Skeletal muscle tissue (tissue), 4 donors: Measurements from ENCODE around the gene INPP5A. TPM values are rescaled to one million over a fixed set of nuclear protein-coding genes. Genes with fewer than 3 reads are reported as not detected.

ENCODE experiments used
- H3K27ac ChIP-seq: one replicate; pipeline ENCODE4 v1.7.0; 2013; ENCODE audit warnings: mild to moderate bottlenecking, low read depth, low read length, inconsistent platforms
- H3K27me3 ChIP-seq, 3 donors: one replicate each; pipeline ENCODE4 v1.7.0; 2013; ENCODE audit warnings: low read length in 3 of 3; ENCODE audit not compliant: control insufficient read depth in 3 of 3, insufficient read depth in 3 of 3
- H3K36me3 ChIP-seq, 3 donors: one replicate each; pipeline ENCODE4 v1.7.0; 2013; ENCODE audit warnings: low read length in 3 of 3; ENCODE audit not compliant: control insufficient read depth in 3 of 3, insufficient read depth in 3 of 3
- H3K4me1 ChIP-seq, 3 donors: one replicate each; pipeline ENCODE4 v1.7.0; 2013; ENCODE audit warnings: low read length in 3 of 3, mild to moderate bottlenecking in 3 of 3; ENCODE audit not compliant: control insufficient read depth in 3 of 3, insufficient read depth in 3 of 3
- H3K4me3 ChIP-seq, 3 donors: one replicate each; pipeline ENCODE4 v1.7.0; 2013; ENCODE audit warnings: low read length in 3 of 3
- H3K9ac ChIP-seq, 3 donors: one replicate each; pipeline ENCODE4 v1.7.0; 2013; ENCODE audit warnings: low read length in 3 of 3, mild to moderate bottlenecking in 3 of 3, moderate library complexity in 2 of 3, low read depth in 1 of 3
- H3K9me3 ChIP-seq, 3 donors: one replicate each; pipeline ENCODE4 v1.7.0; 2013; ENCODE audit warnings: low read length in 3 of 3; ENCODE audit not compliant: control insufficient read depth in 3 of 3
- total RNA-seq: library from RNA; depleted of rRNA; stranded (reverse); fragments of >200 nt; gene quantifications from one replicate; pipeline ENCODE4 v1.2.3, GENCODE V29; 2014
- donor health status: Osteomylitis.

INPP5A gene
- total RNA-seq, 1 donor from 2014 or later: 50.6 TPM

DNA sequence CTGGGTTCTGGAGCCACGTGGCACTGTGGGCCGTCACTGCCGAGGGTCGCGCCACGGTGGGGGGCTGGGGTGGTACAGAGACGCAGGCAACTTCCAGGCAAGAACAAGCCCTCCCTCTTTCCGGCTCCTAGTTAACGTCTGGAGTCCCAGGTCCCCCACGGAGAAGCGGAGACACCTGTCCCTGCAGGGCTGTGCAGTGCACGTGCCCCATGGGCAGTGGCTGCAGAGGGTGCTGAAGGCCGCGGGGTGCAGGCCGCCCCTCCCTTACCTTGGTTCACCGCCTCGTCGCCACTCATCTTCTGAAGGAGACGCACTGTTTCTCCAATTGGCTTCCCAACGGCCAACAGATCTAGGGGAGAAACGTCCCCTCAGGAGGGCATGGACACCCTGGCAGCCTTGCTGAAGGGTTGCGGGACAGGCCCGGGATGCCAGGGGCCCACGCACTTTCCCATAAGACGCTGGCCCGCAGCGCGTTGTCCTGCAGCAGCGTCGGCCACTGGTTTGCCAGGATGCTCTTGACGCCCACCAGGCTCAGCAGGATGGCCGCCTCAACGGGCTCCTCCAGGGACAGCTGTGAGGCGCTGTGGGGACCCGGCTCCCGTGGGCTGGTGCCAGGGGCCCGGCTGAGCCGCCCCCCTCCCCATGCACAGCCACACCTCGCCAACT lies 272.7 kb downstream of the INPP5A start:
- Histone ChIP-seq H3K4me1 (no peaks in the 10 kb centered on the region), H3K9ac (no peak overlapping the region), H3K9me3 (no peaks in the 10 kb centered on the region), H3K4me3 (no peak overlapping the region), H3K27ac (no peak overlapping the region), H3K27me3 (peaks cover 0 to 30% (median 2%) of the 10 kb centered on the region in 3 donors), H3K36me3 (no peaks in the 10 kb centered on the region)

DNA sequence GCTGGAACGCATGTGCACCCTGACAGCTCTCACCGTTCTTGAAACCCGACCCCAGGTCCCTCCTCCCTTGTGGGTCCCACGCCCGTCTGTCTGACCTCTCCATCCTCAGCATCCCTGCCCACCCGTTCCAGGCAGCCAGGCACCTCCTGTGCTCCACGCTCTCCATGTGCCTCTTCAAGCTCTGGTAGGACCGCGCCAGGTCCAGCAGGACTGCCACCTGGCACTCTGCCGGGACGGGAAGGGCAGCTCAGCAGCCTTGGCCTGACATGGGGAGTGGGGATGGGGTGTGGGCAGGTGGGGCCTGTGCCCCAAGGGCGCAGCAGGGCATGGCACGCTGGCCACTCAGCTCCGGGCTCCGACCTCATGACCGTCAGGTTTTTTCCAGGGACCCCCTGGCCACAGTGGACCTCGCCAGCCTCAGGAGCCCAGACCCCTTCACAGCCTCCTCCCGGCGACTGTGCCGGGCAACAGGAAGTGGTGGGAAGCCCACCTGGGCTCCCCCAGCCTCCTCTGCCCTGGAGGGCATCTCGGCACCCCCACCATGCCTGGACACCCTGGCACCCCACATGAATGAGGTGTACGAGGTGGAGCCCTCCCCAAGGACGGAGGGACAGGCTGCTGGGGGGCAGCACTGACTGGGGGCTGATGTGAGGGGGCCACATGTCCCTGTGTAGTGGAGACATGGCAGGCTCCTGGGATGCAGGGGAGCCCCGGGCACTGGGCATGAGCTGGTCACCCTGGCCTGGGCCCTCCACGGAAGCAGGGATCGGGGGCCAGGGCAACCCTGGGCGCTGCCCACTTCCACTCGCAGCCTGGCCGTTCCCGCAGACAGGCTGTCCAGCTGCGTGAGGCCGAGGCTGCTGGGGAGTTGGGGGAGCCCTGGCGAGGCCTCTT lies 273.5 kb downstream of the INPP5A start:
- H3K4me3 ChIP-seq: no peak overlapping the region
- no peaks in the 10 kb centered on the region for H3K9me3 ChIP-seq
- H3K9ac ChIP-seq: no peak overlapping the region
- H3K4me1 ChIP-seq: no peaks in the 10 kb centered on the region
- H3K27ac ChIP-seq: no peak overlapping the region
- H3K36me3 ChIP-seq: no peaks in the 10 kb centered on the region
- peaks cover 0 to 27% (median 2%) of the 10 kb centered on the region in 3 donors for H3K27me3 ChIP-seq

DNA sequence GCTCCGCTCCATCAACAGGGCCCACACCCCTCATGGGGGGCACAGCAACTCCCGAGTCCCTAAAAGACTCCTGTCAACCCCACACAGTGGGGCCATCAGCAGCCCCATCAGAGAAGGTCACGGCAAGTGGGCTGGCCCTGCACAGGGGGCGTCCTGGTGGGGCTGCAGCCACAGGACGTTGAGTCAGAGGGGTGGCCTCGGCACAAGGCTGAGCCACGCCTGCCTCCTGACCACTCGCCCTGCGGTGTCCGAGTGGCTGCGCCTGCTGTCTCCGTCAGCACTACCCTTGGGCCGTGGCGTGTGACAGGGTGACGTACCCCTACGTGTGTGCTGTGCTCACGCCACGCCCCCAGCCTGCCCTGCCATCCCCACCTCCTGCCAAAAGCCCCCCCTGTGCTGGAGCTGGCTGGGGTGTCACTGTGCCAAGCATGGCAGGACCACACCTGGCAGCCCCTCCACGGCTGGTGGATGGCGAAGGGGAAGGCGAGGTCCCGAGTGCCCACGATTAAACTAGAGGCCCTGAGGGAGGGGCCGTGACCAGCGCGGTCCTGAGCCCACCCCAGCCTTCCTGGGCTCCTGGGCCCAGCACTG lies 274.4 kb downstream of the INPP5A start:
- no peak overlapping the region for H3K4me3 ChIP-seq
- H3K9me3 ChIP-seq: no peaks in the 10 kb centered on the region
- H3K36me3 ChIP-seq: no peaks in the 10 kb centered on the region
- H3K4me1 ChIP-seq: no peaks in the 10 kb centered on the region
- no peak overlapping the region for H3K9ac ChIP-seq
- peaks cover 0 to 24% (median 2%) of the 10 kb centered on the region in 3 donors for H3K27me3 ChIP-seq
- H3K27ac ChIP-seq: no peak overlapping the region

DNA sequence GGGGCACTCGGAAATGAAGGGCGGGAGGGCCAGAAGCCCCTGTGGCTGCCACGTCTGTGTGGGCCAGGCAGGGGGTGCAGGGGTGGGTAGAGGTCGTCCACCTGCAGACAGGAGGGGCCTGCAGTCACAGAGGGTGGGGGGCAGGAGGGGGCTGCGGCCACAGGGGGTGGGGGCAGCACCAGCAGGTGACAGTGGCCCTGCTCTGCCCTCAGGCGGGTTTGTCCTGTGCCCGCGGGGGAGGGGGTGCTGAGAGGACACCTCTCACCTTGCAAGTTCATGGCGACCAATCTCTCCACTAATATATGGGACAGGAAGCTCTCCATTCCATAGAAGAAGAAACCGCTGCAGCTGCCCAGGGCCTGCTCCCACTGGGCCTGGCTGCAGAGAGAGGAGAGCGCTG lies 274.9 kb downstream of the INPP5A start:
- Histone ChIP-seq H3K4me1 (no peaks in the 10 kb centered on the region), H3K27ac (no peak overlapping the region), H3K4me3 (no peak overlapping the region), H3K27me3 (peaks cover 0 to 25% (median 2%) of the 10 kb centered on the region in 3 donors), H3K36me3 (peaks cover 0 to under 1% (median 0%) of the 10 kb centered on the region in 3 donors), H3K9ac (no peak overlapping the region), H3K9me3 (no peaks in the 10 kb centered on the region)

DNA sequence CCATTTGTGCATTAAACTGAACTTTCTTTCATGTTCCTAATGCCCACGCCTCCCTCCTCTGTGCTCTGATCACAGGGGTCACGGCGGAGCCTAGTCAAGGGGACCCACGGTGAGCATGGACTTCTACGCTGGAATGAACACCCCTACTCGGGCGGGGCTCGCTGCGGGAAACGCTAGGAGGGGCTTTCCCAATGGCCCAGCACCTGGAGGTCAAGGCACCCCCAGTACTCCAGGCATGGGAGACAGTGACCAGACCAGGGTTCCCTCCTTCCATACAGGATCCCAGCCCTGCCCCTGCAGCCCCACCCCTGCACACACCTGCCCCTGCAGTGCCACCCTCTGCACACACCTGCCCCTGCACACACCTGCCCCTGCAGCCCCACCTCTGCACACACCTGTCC lies 275.4 kb downstream of the INPP5A start:
- H3K4me1 ChIP-seq: no peaks in the 10 kb centered on the region
- no peaks in the 10 kb centered on the region for H3K9me3 ChIP-seq
- H3K4me3 ChIP-seq: no peak overlapping the region
- peaks cover 0 to 29% (median 2%) of the 10 kb centered on the region in 3 donors for H3K27me3 ChIP-seq
- H3K27ac ChIP-seq: no peak overlapping the region
- no peak overlapping the region for H3K9ac ChIP-seq
- H3K36me3 ChIP-seq: peaks cover 0 to 3% (median 0%) of the 10 kb centered on the region in 3 donors

DNA sequence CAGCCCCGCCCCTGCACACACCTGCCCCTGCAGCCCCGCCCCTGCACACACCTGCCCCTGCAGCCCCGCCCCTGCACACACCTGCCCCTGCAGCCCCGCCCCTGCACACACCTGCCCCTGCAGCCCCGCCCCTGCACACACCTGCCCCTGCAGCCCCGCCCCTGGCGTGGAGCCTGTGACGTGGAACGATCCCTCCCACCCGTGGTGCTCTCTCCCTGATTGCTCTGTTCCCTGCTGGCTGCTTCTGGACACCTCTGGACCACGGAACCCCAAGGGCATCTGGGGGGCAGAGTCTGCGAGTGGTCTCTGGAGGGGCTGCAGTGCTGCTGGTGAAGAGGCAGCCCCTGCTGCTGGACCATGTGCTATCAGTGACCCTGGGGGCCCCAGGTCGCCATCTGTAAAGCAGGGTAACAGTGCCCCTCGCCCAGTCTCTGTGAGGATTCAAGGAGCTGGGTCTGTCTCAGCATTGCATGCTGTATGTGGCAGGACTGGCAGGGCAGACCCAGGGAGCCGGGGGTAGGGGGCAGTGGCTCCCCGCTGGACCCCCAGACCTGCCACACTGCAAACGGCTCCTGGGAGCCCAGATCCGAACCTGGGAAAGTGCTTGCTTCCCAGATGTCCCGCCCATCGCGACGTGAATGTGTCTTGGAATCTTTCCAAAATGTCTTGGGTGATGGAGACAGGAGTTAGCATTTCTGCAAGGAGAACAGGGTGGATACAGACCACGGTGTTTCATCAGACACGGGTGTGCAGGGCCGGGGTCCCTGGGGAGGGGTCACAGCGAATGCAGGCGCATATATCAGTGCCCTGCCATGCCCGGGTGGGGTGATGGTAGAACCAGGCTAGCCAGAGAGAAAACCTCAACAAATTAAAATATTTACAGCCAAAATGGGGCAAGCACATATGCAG lies 276.2 kb downstream of the INPP5A start:
- no peak overlapping the region for H3K27ac ChIP-seq
- H3K9me3 ChIP-seq: no peaks in the 10 kb centered on the region
- no peak overlapping the region for H3K9ac ChIP-seq
- no peaks in the 10 kb centered on the region for H3K4me1 ChIP-seq
- H3K27me3 ChIP-seq: peaks cover 0 to 29% (median 2%) of the 10 kb centered on the region in 3 donors
- H3K36me3 ChIP-seq: peaks cover 0 to 3% (median 0%) of the 10 kb centered on the region in 3 donors
- no peak overlapping the region for H3K4me3 ChIP-seq

DNA sequence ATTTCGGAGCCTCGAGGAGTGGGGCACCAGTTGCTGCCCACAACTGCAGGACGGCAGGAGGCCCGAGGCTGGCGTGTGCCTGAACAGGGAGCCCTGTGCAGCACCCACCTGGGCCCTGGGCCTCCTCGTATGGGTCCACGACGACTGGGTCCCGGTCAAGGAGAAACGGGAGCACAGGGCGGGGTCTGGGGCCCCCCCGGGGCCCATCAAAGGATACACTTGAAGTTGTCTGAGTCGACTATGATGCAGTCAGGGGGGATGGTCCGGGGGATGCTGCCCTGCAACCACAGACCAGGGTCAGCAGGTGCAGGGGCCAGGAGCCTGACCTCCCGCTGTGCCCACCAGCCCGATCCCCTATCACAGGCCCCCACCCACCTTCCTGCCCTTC lies 276.9 kb downstream of the INPP5A start:
- H3K9me3 ChIP-seq: no peaks in the 10 kb centered on the region
- no peak overlapping the region for H3K9ac ChIP-seq
- no peaks in the 10 kb centered on the region for H3K4me1 ChIP-seq
- H3K27ac ChIP-seq: no peak overlapping the region
- H3K27me3 ChIP-seq: peaks cover 0 to 28% (median 2%) of the 10 kb centered on the region in 3 donors
- no peak overlapping the region for H3K4me3 ChIP-seq
- H3K36me3 ChIP-seq: peaks cover 0 to 3% (median 0%) of the 10 kb centered on the region in 3 donors

DNA sequence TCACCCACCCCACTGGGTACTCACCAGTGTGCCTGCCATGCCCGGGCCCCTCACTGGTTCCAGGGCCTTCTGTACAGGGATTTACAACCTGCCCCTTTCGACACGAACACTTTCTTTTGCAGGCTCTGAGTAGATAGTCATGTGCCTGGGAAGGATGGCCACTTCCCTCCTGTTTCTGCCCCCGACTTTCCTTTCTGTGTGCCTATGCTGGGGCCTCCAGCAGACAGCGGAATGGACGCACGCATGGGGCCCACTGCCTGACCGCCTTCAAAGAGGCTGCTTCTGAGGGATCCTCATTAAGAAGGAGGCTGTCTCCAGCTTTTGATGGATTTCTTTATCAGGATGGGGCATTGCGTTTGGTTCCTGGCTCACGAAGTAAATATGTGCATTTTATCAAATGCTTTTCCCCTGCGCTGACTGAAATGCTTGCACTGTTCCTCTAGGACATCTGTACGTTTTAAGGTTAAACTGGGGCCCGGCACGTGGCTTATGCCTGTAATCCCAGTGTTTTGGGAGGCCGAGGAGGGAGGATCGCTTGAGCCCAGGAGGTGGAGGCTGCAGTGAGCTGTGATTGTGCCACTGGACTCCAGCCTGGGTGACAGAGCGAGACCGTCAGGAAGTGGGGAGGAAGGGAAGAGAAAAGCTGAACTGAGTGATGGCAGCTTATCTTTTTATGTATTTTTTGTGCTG lies 277.7 kb downstream of the INPP5A start:
- Histone ChIP-seq H3K36me3 (peaks cover 0 to 6% (median 5%) of the 10 kb centered on the region in 3 donors), H3K9me3 (no peaks in the 10 kb centered on the region)

DNA sequence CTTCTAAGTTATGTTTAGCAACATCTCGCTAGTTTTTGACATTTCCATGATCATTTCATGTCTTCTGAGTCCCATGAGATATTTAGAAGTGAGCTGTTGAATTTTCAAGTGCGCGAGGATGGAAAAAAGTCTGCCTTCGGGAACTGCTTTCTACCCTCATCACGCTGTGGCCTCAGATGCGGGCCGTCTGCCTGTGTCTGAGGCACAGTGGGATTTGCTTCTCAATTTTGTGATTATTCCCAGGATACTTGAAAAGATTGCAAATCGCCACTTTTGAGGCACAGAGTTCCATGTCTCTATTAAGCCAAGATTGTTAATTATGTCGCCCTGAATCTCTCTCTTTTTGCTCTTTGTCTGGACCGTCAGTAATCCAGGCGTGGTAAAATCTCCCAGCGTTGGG lies 279.1 kb downstream of the INPP5A start:
- H3K36me3 ChIP-seq: peaks cover 0 to 13% (median 5%) of the 10 kb centered on the region in 3 donors
- no peak overlapping the region for H3K4me3 ChIP-seq
- no peaks in the 10 kb centered on the region for H3K4me1 ChIP-seq
- H3K9me3 ChIP-seq: no peaks in the 10 kb centered on the region
- no peak overlapping the region for H3K9ac ChIP-seq
- H3K27ac ChIP-seq: no peak overlapping the region
- peaks cover 0 to 21% (median 0%) of the 10 kb centered on the region in 3 donors for H3K27me3 ChIP-seq

More for the DNA sequence above, 277.7 kb downstream of the INPP5A start:
- Histone ChIP-seq H3K4me1 (no peaks in the 10 kb centered on the region), H3K27me3 (peaks cover 0 to 28% (median 2%) of the 10 kb centered on the region in 3 donors), H3K4me3 (no peak overlapping the region), H3K9ac (no peak overlapping the region), H3K27ac (no peak overlapping the region)
